Neural crest cell (in vitro differentiated cells): ENCODE data around the gene ZEB2. TPM values are rescaled to one million over a fixed set of nuclear protein-coding genes. Genes with fewer than 3 reads are reported as not detected.

ENCODE experiments used
- DNase-seq: peaks from one replicate; pipeline ENCODE4 v3.0.0; 2021; ENCODE audit warnings: low read depth, mixed read lengths, low spot score
- H3K27ac Mint-ChIP-seq: one replicate; pipeline ENCODE4 v1.8.0; 2021; ENCODE audit warnings: mild to moderate bottlenecking, mixed read lengths; ENCODE audit not compliant: unreplicated experiment
- H3K27me3 Mint-ChIP-seq: 2 replicates; pipeline ENCODE4 v1.8.0; 2021; ENCODE audit warnings: low read depth, mild to moderate bottlenecking, mixed read lengths
- H3K36me3 Mint-ChIP-seq: 2 replicates; pipeline ENCODE4 v1.8.0; 2021; ENCODE audit warnings: low read depth, mild to moderate bottlenecking, mixed read lengths
- H3K4me1 Mint-ChIP-seq: 2 replicates; pipeline ENCODE4 v1.8.0; 2021; ENCODE audit warnings: mixed read lengths
- H3K4me3 Mint-ChIP-seq: one replicate; pipeline ENCODE4 v1.8.0; 2021; ENCODE audit warnings: mild to moderate bottlenecking, mixed read lengths
- H3K9me3 Mint-ChIP-seq: 2 replicates; pipeline ENCODE4 v1.8.0; 2021; ENCODE audit warnings: mixed read lengths
- CTCF ChIP-seq: fragments of 200-600 bp; sonication (generic); conservative IDR thresholded peaks from 2 replicates; pipeline ENCODE4 v1.5.0; 2021; ENCODE audit warnings: antibody characterized with exemption, mild to moderate bottlenecking
- total RNA-seq: library from RNA; stranded (reverse); gene quantifications from 2 replicates; pipeline ENCODE4 v1.2.1, GENCODE V29; 2021

Gene ZEB2
- total RNA-seq, 1 donor from 2014 or later = 192 TPM

DNA sequence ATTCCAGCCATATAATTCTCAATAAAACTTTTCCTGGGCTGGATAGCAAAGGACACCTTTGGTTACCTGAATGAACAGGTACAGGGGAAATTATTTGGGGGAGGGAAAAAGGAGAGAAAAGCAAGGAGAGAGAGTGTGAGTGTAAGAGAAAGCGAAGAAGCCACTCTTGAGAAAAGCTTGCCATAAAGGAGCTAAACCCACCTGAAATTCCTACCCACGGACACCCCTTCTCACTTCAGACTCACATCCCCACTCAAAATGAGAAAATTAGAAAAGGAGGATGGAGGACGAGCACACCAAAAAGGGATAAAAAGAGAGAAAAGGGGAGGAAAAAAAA lies 354 bp downstream of the ZEB2 start:
- DNase-seq = no peak
- Mint-ChIP-seq H3K27ac (no peak overlapping the region), H3K4me1 (peaks cover 32% of the 10 kb centered on the region), H3K9me3 (no peaks in the 10 kb centered on the region), H3K4me3 (no peak overlapping the region), H3K27me3 (peaks cover 11% of the 10 kb centered on the region), H3K36me3 (peaks cover 12% of the 10 kb centered on the region)
- TF ChIP-seq CTCF = no peak

DNA sequence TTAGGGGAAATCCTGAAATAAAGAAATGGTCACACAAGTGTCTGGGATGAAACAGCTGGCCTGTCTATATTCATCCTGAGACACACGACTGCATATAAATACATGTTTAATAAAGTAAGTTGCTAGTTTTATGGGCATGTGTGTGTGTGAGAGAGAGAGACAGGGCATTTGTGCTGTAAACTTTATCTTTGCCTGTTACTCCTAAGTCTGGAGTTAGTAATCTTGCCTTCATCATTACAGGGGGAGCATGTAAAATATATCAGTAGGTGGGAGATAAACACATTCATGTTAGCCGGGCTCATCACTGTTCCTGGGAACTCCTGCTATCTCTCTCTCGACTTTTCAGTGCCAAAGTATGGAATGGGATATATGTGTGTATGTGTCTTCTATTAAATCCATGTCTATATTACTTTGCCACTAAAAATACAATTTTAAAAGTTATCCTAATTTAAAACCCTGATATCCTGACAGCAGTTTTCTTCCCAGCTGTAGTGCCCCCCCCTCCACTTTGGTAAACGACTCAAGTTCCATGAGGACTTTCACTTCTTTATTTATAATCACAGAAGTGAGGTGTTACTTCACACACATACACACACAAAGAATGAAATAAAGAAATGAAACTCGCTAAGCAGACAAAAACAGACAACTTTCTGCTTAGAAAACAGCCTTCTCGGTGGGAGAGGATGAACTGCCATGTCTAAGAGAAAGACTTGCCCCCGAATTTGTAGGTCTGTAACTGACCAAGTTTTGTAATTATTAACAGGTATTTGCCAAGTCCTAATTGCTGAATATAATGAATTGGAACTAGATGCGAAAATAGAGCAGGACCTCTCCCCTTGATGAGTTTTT lies 947 bp downstream of the ZEB2 start:
- no peak overlapping the region for H3K4me3 Mint-ChIP-seq
- no peak for DNase-seq
- peaks cover 37% of the 10 kb centered on the region for H3K4me1 Mint-ChIP-seq
- no peak overlapping the region for H3K27ac Mint-ChIP-seq
- H3K27me3 Mint-ChIP-seq = peaks cover 11% of the 10 kb centered on the region
- H3K36me3 Mint-ChIP-seq = peaks cover 16% of the 10 kb centered on the region
- H3K9me3 Mint-ChIP-seq = no peaks in the 10 kb centered on the region
- no peak for TF ChIP-seq CTCF

DNA sequence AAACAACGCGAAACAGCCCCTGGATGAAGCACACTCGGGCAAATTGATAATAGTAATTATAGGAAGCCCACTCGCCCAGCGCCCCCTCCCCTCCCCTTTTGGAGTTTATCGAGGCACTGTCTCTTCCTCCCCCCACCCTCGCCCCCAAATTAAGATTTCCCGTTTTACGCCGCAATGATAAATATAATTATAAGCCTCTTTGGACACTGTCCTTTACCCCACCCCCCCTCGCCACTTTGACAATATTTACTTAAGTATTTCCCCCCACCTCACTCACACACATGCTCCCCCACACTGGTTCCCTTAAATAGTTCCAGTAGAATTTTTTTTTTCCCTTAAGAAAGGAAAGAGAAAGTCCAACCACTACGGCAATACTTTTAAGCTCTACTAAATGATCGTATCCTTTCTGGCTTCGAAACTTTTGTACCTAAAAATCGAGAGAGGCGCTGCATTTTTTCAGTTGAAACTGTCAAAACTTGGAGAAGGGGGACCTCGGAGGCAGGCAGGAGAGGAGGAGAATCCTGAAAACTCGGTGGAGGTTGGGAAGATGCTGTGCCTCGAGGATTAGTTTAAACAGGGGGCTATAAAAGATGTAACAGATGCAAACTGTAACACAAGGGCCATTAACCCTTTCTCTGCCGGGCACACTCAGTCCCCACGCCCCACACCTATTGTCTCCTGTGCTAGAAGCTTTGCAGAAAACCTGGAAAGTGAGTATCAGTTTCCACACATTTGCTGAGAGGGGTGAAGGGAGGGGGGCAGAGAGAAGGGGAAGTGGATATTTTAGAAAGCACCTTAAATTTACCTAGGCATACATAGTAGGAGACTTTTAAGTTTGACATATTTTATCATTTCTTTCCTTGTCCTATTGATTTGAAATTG lies 1.8 kb downstream of the ZEB2 start:
- Mint-ChIP-seq H3K36me3 (peaks cover 16% of the 10 kb centered on the region), H3K27me3 (peaks cover 11% of the 10 kb centered on the region), H3K4me3 (no peak overlapping the region), H3K27ac (no peak overlapping the region), H3K9me3 (no peaks in the 10 kb centered on the region), H3K4me1 (peaks cover 38% of the 10 kb centered on the region)
- no peak for DNase-seq
- no peak for TF ChIP-seq CTCF

- Mint-ChIP-seq H3K36me3 (peaks cover 16% of the 10 kb centered on the region), H3K27me3 (peaks cover 11% of the 10 kb centered on the region), H3K4me3 (no peak overlapping the region), H3K9me3 (no peaks in the 10 kb centered on the region), H3K4me1 (peaks cover 38% of the 10 kb centered on the region), H3K27ac (peak overlapping the region; percentile 100)
- no peak for DNase-seq
- TF ChIP-seq CTCF = no peak
Observed at GRCh38 chr2:144516981-144517865, 2.7 kb downstream of the ZEB2 start.

- H3K36me3 Mint-ChIP-seq = peaks cover 16% of the 10 kb centered on the region
- peak overlapping the region; percentile 92 for H3K4me3 Mint-ChIP-seq
- H3K27me3 Mint-ChIP-seq = peaks cover 11% of the 10 kb centered on the region
- TF ChIP-seq CTCF = no peak
- peaks cover 43% of the 10 kb centered on the region for H3K4me1 Mint-ChIP-seq
- peak overlapping the region; percentile 99 for H3K27ac Mint-ChIP-seq
- no peak for DNase-seq
- no peaks in the 10 kb centered on the region for H3K9me3 Mint-ChIP-seq
Observed at GRCh38 chr2:144516411-144516980, 3.4 kb downstream of the ZEB2 start.
